HG03442 (cell line): ENCODE results near the gene ZBTB48.
"Not testable (repeated sequence)": the region's sequence is repeated elsewhere in the genome, so short reads cannot be mapped to it uniquely, and the experiment has no call there.

ENCODE experiments used
- ATAC-seq: cut with Tn5 transposase; IDR thresholded peaks from one replicate; pipeline ENCODE4 v1.9.1; 2021; ENCODE audit warnings: mild to moderate bottlenecking, moderate library complexity; ENCODE audit not compliant: unreplicated experiment

ZBTB48 gene

DNA sequence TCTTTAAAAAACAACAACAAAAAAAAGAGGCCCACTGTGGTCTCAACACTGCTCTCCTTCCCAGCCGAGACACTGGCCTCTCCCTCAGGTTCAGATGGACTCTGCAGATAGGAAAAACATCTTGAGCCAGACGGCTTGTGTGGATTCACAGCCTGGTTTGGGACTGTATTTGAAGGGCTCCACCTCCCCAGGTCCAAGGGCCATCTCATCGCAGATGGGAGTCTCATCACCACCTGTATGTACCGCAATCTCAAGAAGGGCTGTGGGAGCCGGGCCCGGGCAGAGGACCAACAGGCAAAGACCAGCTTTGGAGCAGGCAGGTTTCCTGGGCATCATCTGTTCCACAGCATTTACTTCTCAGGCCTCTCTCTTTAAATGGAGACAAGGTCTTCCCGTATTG is 10.3 kb downstream of the ZBTB48 start:
- no peak for ATAC-seq

DNA sequence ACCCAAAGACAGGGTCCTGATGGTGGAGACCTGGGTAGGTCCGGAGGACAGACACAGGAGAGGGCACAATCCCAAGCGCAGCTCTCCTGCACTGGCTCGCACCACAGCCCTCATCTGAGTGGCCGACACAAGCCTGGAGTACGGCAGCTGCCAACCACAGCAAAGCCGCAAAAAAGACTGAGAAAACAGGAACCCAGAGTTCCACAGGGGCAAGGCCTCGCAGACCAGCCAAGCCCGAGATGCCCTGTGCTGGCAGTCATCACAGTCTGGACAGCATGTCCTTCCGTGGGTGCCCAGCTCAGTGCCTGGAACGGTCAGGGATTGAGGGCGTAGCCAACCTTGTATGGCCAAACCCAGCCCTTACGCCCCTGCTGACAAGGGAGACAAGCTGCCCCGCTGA is 11.4 kb downstream of the ZBTB48 start:
- ATAC-seq = no peak

- ATAC-seq = no peak
Observed at GRCh38 chr1:6591644-6592043, 11.8 kb downstream of the ZBTB48 start.

- no peak for ATAC-seq
Observed at GRCh38 chr1:6592441-6592840, 12.6 kb downstream of the ZBTB48 start.

GRCh38 chr1:6592865-6593593 is 13.2 kb downstream of the ZBTB48 start:
- no peak for ATAC-seq

GRCh38 chr1:6593810-6594209 is 14.0 kb downstream of the ZBTB48 start:
- no peak for ATAC-seq

- ATAC-seq = no peak
Observed at GRCh38 chr1:6594977-6595740, 15.4 kb downstream of the ZBTB48 start.

DNA sequence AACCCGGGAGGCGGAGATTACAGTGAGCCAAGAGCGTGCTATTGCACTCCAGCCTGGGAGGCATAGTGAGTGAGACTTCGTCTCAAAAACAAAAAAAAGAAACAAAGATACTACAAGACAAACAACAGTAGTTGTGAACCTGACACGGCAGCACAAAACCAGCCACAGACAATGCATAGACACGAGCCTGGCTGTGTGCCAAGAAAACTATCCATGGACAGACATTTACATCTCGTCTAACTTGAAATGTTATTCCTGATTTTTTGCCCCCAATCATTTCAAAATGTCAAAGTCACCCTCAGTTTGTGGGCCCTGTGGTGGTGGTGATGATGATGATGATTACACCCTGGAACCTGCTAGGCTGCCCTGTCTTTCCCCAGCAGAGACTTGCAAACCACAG is 16.6 kb downstream of the ZBTB48 start:
- ATAC-seq = no peak

- ATAC-seq = no peak
Observed at GRCh38 chr1:6596886-6597776, 17.3 kb downstream of the ZBTB48 start.

- no peak for ATAC-seq
Observed at GRCh38 chr1:6597777-6598131, 18.0 kb downstream of the ZBTB48 start.

GRCh38 chr1:6599141-6599975 is 19.6 kb downstream of the ZBTB48 start:
- no peak for ATAC-seq

DNA sequence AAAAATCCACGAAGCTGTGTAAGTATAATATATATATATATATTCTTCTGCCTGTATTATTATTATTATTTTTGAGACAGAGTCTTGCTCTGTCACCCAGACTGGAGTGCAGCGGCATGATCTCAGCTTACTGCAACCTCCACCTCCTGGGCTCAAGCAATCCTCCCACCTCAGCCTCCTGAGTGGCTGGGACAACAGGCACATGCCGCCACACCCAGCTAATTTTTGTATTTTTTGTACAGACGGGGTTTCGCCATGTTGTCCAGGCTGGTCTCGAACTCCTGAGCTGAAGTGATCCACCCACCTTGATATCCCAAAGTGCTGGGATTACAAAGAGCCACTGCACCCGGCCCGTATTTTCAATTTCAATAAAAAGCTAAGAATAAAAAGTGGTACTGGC is 20.2 kb downstream of the ZBTB48 start:
- not testable (repeated sequence) for ATAC-seq

DNA sequence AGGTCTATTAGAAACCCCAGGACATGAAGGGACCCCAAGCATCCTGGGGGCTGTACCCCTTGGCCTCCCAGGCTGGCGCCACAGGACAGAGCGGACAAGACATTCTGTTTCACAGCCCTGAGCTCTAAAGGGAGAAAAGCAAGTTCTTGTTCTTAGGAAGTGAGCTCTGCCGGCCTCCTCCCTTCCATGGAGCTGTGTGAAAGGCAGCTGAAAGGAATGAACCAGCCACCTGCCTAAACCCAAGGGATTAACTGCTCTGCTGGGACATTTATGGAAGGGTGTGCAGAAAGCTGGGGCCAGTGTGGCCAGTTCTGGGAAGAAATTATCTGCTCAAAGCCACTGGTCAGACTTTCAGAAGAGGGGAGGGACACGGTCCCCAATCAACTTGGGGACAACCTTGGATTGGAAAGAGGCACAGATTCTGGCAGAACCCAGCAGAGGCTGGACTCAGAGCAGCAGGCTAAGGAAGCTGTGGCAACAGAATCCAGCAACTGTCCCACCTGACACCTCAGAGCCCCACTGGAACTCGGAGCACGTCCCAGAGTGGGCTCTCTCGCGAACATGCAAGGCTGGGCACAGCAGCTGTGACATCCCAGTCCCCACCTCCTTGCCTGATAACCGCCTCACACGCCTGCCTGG is 20.7 kb downstream of the ZBTB48 start:
- no peak for ATAC-seq

- peak; percentile 31 for ATAC-seq
Observed at GRCh38 chr1:6601049-6601922, 21.5 kb downstream of the ZBTB48 start.

- peak; percentile 6 for ATAC-seq
Observed at GRCh38 chr1:6601923-6602668, 22.3 kb downstream of the ZBTB48 start.

DNA sequence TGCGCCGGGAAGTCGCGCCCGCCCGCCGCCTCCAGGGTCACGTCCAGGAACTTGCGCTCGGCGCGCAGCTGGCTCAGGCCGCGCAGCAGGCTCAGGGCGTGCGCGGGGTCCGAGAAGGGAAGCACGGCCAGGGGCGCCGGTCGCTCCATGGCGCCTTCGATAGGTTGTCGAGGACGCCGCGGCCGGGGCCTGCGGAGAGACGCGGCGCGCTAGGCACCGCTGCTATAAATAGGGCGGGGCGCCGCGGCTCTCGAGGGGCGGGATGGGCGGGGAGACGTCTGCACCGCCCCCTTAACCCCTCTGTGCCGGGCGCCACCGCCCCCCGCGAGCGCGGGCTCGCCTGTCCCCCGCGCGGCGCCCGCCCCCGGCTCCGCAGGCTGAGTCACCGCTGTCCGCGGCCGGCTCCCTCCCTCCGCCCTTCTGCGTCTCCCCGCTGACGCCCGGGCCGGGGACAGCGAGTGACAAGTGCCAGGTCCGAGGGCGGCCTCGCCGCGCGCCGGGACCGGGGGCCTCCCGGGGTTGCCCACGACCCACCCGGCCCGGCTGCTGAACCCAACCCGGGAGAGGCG is 23.0 kb downstream of the ZBTB48 start, which contains the start of gene KLHL21:
KLHL21 (minus strand) TSS at position 201 of the 569 bp plus-strand sequence; CDS start at position 149, 52 bp downstream.
- peak; percentile 50 for ATAC-seq

DNA sequence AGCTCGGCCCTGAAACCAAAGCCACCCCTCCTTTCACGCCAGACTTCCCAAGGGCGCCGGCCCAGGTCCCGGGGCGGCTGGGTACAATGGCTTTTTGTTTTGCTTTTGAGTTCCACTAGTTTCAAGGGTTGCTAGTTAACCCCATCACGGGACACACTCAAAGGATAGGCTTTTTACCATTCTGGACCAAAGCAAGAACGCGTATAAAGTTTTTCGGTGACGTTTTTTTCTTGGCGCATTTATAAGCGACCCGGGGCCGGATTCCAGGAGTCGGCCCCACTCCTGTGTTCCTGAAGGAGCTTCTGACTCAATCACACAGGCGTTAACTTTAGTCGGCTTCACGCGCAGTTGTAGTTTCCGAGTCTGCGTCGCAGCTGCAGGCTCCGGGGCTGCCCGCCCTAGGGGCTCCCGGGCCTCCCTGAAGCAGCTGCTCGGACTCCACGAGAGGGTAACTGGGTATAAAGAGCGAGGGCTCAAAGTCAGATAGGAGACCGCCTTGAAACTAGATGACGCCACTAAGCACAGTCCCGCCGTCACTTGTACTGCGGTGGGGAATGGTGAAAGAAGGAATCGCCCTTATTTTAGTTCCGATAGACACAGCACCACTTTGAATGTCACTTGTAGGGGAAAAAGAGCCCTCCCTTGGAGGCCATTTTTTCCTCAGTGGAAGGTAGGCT is 23.6 kb downstream of the ZBTB48 start:
- ATAC-seq = no peak
